ENCODE measurements around the gene VSIR.

The VSIR gene

DNA sequence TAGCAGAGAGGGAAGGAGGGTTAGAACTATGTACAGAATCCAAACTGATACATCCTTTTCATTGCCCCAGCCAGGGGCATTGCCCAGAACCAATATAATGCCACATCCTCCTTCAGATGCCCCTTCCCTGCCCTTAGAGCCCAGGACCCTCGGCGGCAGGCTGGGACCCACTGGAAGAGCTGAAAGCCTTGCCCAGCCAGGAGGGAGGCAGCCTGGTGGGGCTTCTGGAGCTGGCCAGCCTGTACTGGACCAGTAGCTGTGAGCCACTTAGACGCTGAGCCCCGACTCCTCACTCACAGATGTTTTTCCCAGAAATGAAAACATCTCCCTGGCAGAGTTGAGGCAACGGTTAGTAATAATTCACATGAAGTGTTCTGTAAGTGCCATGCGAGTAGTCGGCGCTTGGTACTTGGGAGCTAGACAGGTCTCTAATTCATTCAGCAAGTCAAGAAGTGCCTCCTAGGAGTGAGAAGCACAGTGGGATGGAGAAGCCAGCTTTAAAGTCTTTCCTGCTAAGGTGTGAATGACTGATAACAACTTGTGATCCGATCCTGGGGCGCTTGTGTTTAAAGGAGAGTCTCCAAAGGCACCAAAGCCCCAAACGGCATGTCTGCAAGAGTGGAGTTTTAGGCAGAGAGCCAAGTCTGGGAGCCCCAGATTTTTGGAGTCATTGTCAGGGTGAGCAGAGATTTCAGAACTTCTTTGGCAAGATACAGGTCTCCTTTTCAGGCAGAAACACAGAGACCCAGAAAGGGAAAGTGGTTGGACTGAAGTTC is 9.8 kb downstream of the VSIR start:
- DNase-seq, result no peak

DNA sequence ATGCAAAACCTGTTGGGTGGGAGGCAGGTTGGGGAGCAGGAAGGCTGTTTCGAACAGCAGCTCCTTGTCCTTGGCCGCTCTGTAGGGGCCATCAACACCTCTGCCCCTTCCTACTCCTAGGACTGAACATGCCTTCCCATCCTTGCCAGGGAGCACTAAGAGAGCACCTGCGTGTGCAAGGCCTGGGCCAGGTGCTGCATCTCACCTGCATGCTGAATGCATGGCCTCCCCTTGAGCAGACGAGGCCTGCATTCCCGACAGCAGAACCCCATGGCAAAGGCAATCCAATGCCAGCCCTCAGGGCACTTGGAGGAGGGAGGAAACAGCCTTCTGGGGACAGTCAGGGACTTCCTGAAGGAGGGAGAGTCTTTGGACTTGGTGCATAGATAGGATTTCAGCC is 11.0 kb downstream of the VSIR start:
- DNase-seq, result no peak

DNA sequence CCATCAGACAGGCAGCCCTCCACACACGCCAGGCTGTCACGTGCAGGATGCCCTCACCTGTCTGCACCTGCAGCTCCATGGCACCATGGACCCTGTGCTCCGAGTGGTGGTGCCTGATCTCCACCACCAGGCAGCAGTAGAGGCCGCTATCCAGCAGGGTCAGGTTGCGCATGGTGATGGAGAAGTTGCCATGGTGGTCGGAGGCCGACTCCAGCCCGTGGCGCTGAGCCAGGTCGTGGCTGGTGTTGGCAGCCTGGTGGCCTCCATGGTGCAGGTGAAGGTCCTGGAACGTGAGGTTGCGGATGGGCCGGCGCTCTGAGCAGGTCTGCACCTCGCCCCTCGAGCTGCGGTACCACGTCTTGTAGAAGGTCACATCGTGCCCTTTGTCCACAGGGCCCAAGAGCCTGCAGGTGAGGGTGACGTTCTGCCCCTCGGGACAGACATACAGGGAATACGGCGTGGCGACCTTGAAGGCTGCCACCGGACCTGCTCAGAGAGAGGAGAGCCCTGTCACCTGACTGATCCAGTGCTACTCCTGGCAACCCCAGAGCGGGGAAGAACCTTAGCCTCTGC is 11.7 kb downstream of the VSIR start:
- DNase-seq, result no peak

DNA sequence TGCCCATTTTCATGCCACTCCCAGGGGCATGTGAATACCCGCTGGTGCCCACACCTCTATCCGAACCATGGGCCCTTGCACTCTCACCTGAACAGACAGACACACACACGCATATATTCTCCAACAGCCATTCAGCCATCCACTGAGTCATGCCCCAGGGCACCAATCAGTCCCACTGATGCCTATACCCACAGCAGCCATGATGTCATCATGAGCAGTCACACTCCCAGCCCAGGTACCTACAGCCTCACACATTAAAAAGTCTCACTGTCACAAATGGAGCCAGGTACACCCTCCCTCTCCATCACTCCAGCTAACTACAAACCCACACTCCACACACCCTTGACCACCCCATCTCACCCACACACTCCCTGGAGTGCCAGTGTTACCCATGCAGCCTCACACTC is 12.2 kb downstream of the VSIR start:
- DNase-seq, result no peak

DNA sequence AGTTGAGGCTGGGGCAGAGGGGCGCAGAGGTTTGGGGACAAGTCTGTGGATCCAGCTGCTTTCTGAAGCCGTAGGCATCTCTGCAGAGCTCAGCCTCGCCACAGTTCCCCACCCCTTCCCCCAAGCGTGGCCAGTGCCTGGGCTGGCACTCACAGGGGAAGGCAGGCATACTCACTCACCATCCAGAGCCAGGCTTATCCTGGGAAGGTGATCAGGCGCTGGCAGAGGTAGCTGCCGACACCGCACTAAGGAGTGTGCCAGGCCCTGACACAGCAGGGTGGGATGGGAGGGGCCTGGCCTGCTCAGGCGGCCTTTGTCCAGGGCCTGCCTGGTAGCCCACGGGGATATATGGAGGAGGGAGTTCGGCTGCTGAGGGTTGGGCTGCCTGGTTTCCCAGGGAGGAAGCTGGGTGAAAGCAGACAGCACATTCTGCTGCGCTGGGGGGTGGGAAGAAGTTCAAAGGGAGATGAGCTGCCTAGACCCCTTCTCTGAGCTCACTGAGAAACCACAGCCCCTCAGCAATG is 15.9 kb downstream of the VSIR start:
- no peak for DNase-seq

DNA sequence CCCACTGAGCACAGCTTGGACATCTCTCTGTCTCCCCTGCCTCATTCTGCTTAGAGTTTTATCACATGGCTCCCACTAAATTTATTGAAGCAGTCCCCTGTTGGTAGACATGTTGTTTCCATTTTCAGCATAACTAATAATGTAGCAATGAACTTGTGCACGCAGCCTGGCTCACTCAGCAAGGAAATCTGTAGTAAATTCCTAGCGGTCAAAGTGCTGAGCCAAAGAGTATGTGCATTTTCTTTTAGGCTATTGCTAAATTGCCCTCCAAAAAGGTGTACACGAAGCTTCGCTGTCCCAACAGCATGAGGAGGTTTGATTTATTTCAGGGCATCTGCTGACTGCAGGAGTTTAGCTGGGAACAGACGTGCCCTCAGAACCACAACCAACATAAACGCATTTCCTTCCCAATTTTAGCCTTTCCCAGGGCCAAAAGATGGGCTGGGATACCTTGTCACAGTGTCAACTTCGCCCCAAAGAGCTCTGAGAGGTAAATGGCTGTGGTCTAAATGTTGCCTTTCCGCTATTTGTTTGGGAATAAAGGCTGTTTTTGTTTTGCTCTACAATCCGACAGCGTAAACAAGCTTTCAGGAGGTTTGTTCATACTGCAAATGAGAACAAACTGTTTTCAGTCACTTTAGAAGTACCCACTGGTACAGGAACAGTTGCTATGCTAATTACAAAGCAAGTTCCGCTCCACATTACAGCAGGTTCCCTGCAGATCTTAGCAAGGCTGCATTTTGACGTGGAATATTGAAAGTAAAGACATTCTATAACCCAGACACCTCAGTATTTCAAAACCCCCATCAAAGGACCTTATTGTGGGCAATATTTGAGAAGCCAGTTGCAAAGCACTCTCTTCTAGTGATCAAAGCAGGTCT is 16.8 kb downstream of the VSIR start:
- DNase-seq, result no peak

DNA sequence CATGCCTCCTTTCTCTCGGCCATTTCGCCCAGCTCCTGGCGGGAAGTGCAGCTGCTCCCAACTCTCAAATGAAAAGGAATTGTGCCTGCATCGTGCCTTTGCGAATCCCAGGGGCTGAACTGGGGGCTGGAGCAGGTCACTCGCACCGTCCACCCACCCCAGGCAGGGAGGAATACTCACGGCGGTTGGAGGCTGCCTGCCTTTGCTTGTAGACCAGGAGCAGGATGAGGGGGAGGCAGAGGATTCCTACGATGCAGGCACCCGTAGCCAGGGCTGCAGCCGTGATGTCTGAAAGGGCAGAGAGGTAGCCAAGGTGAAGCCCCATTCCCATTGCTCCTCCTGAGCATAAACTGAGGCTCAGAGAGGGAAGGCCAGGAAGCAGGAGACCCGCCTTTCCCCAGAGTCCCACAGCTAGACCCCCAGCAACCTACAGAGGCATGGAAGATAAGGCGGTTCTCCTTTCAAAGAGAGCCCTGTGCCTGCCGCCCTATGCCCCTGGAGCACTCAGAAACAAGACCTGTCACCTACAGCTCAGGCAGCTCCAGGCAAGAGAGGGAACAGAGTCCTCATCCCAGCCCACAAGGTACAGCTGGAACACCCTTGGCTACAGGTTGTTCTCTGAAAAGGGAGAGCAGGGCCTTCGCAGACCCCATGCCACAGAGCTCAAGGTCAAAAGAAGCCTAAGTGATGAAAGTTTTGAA is 18.0 kb downstream of the VSIR start:
- DNase-seq, result no peak

DNA sequence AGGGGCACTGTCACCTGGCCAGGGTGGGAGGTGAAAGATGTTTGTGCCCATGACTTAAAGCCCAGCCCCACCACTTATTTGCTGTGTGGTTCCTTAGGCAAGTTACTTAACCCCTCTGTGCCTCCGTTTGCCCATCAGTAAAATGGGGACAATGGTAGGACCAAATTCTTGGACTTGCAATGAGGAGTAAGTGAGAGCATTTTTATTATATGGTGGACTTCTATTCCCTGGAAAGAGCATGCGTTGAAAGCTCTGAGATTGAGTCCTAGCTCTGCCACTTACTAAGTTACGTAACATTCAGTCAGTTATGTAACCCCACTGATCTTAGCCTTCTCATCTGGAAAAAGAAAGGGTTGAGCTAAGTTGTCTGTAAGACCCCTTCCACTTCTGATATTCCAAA is 18.8 kb downstream of the VSIR start:
- DNase-seq, result no peak

DNA sequence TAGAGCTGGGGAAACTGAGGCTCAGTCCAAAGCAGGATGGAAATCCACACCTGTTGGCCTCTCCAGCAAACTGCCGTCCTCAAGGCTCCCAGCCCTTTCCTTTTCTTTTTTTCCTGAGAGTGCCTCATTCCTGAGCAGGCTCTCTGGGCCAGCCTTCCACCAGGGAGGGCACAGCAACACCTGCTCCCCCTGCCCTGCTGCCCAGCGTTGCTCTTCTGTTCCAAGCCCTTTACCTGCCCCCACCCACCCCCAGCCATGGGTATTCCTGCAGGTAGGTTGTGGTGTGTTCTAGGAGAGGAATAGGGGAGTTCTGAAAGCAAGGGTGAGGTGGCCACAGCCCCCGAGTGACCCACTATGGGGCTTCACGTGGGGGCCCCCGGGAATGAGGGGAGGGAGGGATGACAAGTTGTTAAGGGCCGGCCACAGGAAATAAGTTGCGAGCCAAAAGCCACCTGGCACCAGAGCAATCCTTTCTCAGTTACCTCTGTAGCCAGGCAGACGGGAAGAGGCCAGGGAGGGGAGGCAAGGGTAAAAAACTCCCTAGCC is 19.3 kb downstream of the VSIR start:
- no peak for DNase-seq

DNA sequence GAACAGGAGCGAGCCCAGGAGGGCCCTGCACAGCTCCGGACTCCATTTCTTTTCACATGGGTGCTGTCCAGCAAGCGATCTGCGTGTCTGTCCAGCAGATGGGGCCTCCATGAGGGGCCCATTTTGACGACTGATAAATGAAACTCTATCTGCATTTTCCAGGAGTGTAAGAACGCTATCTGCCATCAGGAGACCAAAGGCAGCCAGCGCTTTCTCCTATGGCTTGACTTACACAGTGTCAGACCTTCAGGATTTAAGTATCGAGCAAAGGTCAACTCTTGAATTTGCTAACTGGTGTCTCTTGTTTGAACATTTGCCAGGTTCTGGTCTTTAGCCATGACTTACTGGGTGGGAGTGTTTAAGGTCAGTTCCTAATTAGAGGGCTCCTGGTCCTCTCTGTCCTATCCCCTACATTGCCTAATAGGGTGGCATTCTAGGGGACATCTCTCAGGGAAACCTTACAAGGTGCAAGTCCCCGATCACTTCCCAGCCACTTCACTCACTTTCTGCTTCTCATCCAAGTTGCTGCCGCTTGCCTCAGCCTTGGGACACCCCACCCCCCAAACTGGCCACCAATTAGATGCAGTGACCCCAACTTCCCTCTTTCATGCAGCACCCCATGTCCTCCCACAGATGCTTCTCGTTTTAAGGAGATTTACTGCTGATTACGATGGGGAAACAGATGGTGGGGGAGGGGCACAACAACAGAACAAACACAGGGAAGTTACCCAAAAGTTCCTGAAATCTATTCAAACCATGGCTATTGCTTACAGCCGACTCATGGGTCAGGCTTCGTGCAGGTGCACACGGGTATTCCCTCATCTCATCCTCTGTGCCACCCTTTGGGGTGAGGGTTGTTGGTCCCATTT is 20.0 kb downstream of the VSIR start:
- no peak for DNase-seq

DNA sequence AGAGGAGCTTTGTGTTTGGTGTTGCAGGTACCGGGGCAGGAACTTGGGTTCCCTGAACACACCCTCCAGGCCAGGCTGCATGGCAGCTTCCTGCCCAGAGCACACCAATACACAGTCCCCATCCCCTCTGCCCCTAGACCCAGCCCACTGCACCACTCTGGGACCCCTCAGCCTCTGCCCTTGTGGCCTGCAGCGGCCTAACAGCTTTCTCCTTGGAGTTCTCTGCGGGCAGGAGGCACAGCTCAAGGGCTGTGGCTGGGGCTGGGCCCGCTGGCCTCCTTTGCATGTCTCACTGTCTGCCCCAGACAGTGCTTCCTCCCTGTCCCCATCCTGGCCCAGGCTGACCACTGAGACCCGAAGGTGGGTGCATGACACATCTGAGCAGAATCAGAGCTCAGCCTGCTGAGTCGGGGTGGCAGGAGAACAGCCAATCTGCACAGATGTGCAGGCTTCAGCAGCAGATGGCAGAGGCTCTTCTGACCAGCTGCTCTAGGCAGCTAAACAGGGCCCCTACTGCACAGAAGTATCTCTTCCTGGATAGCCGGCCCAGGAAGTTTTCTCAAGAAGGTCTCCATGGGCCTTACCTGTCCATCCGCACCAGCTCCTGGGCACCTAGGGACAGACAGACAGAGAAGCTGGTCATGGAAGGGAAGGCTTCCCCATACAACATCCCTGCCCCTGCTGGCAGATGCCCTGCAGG is 20.8 kb downstream of the VSIR start:
- DNase-seq, result peak; percentile 63

DNA sequence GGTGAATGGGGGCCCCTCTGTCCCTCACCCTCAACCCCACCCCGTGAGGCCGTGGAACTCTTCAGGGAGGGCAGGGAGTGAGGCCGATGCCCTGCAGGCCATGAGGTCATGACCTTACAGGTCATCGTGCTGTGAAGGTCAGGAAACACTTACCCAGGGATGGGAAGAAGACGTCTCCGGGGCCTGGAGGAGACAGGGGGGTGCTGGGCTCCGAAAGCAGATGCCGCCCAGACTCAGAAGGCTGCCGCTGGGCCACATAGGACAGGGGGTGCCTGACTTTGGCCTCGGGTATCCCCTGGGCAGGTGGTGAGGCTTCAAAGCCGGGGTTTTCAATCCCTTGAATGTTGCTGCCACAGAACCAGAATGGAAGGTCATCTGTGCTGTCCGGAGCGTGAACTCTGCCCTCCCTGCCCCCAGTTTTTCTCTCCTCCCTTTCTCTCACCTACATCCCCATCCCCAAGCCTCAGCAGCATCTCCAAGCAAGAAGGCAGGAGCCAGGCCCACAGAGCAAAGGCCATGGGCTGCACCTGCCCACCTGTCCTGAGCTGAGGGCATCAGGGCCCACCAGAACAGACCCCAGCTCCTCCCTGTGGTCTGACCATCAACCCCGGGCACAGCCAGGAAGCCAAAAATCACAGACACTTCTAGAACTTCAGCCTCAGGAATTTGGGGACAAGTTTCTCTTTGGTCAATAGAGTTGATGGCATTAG is 21.6 kb downstream of the VSIR start:
- no peak for DNase-seq

DNA sequence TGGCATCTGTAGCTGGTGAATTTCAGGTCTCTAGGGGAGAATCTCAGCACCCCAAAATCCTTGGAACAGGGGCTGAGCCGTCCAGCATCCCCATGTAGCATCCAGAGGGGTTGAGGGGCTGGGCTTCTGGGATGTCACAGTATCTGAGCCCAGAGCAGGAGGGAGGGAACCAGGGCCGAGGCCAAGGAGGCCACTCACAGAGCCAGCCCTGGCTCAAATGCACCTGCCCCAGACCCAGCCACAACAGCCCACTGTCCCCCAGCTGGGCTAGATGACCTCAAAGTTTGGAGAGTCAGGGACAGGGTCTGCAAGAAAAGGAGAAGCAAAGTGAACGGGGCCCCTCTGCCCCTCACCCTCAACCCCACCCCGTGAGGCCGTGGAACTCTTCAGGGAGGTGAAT is 22.3 kb downstream of the VSIR start:
- DNase-seq, result no peak

DNA sequence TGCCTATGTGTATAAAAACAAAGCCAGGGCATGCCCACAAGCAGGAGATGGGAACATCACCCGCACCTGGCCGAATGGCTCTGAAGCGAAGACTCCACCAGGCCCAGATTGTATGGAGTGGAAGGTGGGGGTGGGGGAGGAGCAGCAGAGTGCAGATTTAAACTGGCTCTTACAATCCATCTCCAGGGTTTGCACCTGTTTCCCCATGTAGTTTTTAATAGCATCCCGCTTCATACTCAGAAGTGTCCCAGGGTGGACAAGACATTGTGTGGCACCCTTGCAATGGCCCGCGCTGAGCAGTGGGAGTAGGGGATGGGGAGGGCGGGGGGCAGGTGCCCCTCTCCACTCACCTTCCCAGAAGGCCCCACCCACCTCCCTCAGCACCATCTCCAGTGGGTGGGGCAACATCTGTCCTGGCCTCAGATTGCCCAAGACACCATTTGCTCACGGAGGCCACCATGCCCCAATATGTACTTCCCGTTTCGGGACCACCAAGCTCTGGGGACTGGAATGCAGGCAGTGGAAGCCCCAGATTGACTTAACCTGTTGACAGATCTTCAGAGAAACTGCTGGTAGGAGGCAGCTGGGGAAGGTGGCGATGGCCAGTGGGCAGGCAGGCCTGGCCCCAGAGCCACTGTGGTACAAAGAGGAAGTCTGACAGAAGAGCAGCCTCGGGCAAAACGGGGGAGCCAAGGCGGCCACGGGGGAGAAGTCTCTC is 23.0 kb downstream of the VSIR start:
- DNase-seq, result peak; percentile 23

DNA sequence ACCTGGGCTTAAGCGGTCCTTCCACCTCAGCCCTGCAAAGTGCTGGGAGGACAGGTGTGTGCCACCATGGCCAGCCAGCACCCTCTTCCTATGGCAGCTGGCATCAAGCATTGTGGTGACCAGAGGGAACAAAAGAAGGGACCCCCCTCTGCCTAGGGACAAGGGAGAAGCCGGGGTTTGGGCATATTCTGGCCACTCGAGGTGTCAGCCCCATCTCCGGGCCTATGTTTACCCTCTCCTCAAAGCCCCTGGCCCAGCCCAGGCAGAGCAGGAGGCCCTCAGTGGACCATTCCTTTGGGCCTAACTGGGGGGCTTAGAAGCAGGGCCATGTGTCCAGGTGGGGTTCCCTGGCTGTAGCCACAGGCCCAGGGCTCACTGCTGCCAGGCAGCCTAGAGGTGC is 23.9 kb downstream of the VSIR start:
- DNase-seq, result no peak

DNA sequence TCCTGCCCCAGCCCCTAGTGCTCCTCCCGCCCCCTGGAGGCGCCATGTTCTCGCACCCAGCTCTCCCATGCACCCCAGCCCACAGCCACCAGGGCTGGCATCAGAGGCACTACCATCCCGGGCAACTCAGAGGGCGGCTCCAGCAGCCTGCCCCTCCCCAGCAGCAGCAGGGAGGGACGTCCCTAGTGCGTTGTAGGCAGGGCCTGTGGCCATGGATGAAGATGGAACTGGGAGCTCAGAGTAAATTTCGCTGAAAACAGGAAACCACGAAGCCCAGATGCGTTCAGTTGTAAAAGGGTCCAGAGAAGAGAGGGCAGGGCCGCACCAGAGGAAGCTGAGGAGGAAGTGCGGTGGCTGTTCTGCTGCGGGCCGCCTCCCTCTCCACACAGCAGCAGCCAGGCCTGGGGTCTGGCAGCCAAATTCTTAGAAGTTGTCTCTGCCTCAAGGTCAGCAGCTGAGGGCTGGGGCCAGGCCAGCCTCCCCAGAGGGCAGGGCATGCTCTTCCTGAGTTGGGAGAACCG is 24.6 kb downstream of the VSIR start:
- DNase-seq, result no peak

DNA sequence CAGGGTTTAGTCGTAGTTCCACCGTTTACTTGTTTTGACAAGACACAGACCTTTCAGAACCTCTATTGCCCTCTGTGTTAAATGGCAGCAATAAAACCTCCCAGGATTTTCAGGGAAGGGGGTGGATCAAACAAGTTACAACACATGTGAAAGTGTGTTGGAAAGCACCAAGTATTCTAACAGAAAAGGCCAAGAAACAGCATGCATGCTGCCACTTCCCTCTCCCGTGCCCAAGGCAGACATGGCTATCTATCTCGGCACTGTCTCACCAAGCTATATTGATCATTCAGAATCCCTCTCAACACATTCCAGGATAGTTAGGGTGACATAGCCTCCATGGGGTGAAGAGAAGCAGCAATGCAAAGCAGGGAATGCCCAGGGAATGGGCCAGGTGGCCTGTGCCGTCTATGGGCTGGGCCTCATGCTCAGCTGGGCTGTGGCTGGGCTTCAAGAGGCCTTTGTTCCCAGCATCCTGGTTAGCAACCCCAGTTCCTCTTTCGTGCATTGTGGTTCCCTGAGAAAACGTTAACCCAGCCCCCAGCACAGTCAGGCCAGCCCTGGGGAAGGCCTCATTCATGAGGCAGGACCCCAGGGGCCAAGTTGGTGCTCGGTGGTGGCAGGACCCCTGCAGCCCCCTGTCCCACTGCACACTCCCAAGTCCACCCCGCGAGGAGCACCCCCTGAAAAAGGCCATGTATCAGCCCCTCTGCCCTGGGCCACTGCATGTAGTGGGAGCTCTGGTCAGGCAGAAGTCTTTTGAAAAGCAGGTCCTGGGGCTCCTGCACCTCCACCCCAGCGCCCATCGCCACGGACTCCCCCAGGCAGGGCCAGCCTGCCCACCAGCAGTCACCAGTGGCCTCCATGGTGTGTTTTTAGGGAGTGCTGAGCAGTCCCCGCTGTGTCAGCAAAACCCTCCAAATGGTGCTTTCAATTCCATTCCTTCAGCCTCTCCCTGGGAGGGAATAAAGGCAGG is 25.5 kb downstream of the VSIR start:
- no peak for DNase-seq

DNA sequence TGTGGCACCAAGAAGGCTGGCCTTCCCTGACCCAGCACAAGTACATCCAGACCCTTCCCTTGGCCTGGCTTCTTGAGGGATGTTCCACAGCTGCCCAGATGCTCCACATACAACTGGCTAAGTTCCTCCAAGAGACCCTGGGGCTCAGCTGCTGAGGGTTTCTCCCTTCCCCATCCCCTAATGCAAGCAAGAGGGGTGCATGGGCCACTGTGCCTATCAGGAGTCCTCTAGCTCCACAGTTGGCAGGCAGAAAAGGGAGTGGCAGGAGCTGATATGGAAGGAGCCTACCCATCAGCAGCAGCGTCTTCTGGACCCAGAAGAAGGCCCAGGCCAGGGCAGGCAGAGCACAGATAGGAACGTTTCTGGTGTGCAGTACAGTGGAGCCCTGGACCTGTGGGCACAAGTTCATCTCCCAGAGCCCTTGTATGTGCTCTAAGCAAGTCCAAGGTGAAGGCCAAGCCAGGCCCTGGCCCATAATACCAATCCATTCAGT is 26.2 kb downstream of the VSIR start:
- no peak for DNase-seq
